Psoas muscle (tissue), 8 donors: ENCODE results near the gene CDK7. TPM values are rescaled to one million over a fixed set of nuclear protein-coding genes. Genes with fewer than 3 reads are reported as not detected.

Experiments
- ATAC-seq, 4 donors: fragments of 200-7000 bp; cut with Tn5 transposase; one replicate each; pipeline ENCODE4 v1.9.1; 2020; ENCODE audit warnings: moderate library complexity in 3 of 4, mild to moderate bottlenecking in 2 of 4
- DNase-seq, 2 donors: peaks; one replicate each; pipeline ENCODE4 v3.0.0-alpha.2; 2020
- H3K27ac ChIP-seq: fragments of 200-600 bp; one replicate; pipeline ENCODE4 v1.8.0; 2022
- H3K27me3 ChIP-seq, 3 donors: fragments of 200-600 bp in 1 of 3; one replicate each; pipeline versions ENCODE4 v1.6.1 to v1.8.0; 2013 to 2022; ENCODE audit warnings: low read length in 2 of 3, mild to moderate bottlenecking in 2 of 3, moderate library complexity in 1 of 3; ENCODE audit not compliant: insufficient read depth in 3 of 3
- H3K36me3 ChIP-seq, 2 donors: fragments of 200-600 bp in 1 of 2; one replicate each; pipeline versions ENCODE4 v1.6.1 to v1.8.0; 2013 to 2022; ENCODE audit warnings: low read depth in 1 of 2, mild to moderate bottlenecking in 1 of 2, moderate library complexity in 1 of 2; ENCODE audit not compliant: insufficient read depth in 1 of 2
- H3K4me1 ChIP-seq: fragments of 200-600 bp; one replicate; pipeline ENCODE4 v1.8.0; 2022
- H3K4me3 ChIP-seq: fragments of 200-600 bp; one replicate; pipeline ENCODE4 v1.8.0; 2022; ENCODE audit warnings: mild to moderate bottlenecking
- H3K9me3 ChIP-seq: fragments of 200-600 bp; one replicate; pipeline ENCODE4 v1.8.0; 2022
- CTCF ChIP-seq: fragments of 200-600 bp; IDR thresholded peaks from one replicate; pipeline ENCODE4 v1.8.0; 2022; ENCODE audit warnings: antibody characterized with exemption
- WGBS, 3 donors: extraction: QIAGEN DNeasy Blood & Tissue Kit; methylation state at CpG; one replicate each; pipeline versions ENCODE4 v1.1.6 to v1.1.7; 2013; 5-methylcytosine and 5-hydroxymethylcytosine counted together
- intact Hi-C, 2 donors: fragments of 100-400 bp; cut with DNase I; formaldehyde crosslinking; loops; one replicate each; pipeline versions ENCODE4 v1.11.0 to v1.14.2; 2022
- polyA plus RNA-seq, 3 donors: library from polyadenylated mRNA; stranded (reverse); fragments of 200-250 nt; gene quantifications; one replicate each; pipeline ENCODE4 v1.2.3, GENCODE V29; 2013
- total RNA-seq, 4 donors: library from RNA; stranded (reverse); fragmentation: NEBNext Ultra II Directional in 2 of 4; extraction: Animal tissue kit (Norgen Biotek cat#: 25700) in 2 of 4; gene quantifications; one replicate each; pipeline versions ENCODE4 v1.2.1 to v1.2.4, GENCODE V29; 2021 to 2023
- donor health status: healthy with polysubstance abuse.
- donor health status: DM: no; HTN: no; CAD: no; lungs with moderate emphysema.
- donor health status: Bipolar disorder and iron deficiency.
- donor health status: healthy.
- donor health status: DM: yes; HTN: yes; CAD: no.
- donor health status: DM: no; HTN: no; CAD: no.
- donor health status: DM: no; HTN: no; CAD: no.
- donor health status: DM: yes; HTN: yes; CAD: no.

The CDK7 gene
- total and polyA plus RNA-seq, 7 donors = 19.0 to 66.9 (median 33.4) TPM

- 69 to 76% (median 75%) methylated on average over 10 of the region's 10 CpGs for WGBS, 3 donors
- intact Hi-C loops = no loop called here
- peaks cover 9 to 25% of the 10 kb centered on the region in 2 donors for H3K36me3 ChIP-seq
- no peak for TF ChIP-seq CTCF
- no peaks in the 10 kb centered on the region for H3K9me3 ChIP-seq
- ATAC-seq = no peak
- no peak for DNase-seq
- no peak overlapping the region for H3K4me3 ChIP-seq
- H3K27me3 ChIP-seq = no peaks in the 10 kb centered on the region
- no peaks in the 10 kb centered on the region for H3K4me1 ChIP-seq
- H3K27ac ChIP-seq = no peak overlapping the region
These were observed 60.5 kb downstream of the CDK7 start for GRCh38 chr5:69295088-69295754.

GRCh38 chr5:69299625-69300024, 64.9 kb downstream of the CDK7 start:
- 87 to 88% (median 88%) methylated on average over 6 of the region's 6 CpGs for WGBS, 3 donors

GRCh38 chr5:69300537-69301203, 66.0 kb downstream of the CDK7 start:
- TF ChIP-seq CTCF = no peak
- H3K4me3 ChIP-seq = no peak overlapping the region
- peaks cover 3 to 9% of the 10 kb centered on the region in 2 donors for H3K36me3 ChIP-seq
- 81 to 87% (median 84%) methylated on average over 5 of the region's 5 CpGs for WGBS, 3 donors
- ATAC-seq = no peak
- DNase-seq = no peak
- H3K4me1 ChIP-seq = no peaks in the 10 kb centered on the region
- no peak overlapping the region for H3K27ac ChIP-seq
- intact Hi-C loops = no loop called here
- no peaks in the 10 kb centered on the region for H3K27me3 ChIP-seq
- H3K9me3 ChIP-seq = no peaks in the 10 kb centered on the region

More at GRCh38 chr5:69299625-69300024, 64.9 kb downstream of the CDK7 start:
- H3K9me3 ChIP-seq = no peaks in the 10 kb centered on the region
- TF ChIP-seq CTCF = no peak
- DNase-seq = no peak
- H3K27ac ChIP-seq = no peak overlapping the region
- no peak overlapping the region for H3K4me3 ChIP-seq
- peaks cover 5 to 9% of the 10 kb centered on the region in 2 donors for H3K36me3 ChIP-seq
- intact Hi-C loops = no loop called here
- H3K4me1 ChIP-seq = no peaks in the 10 kb centered on the region
- no peaks in the 10 kb centered on the region for H3K27me3 ChIP-seq
- ATAC-seq = no peak

- WGBS, 3 donors = 91 to 94% (median 92%) methylated on average over 8 of the region's 8 CpGs
- DNase-seq = no peak
- no peak overlapping the region for H3K27ac ChIP-seq
- no peaks in the 10 kb centered on the region for H3K27me3 ChIP-seq
- no peaks in the 10 kb centered on the region for H3K4me1 ChIP-seq
- no peak for TF ChIP-seq CTCF
- no peaks in the 10 kb centered on the region for H3K9me3 ChIP-seq
- intact Hi-C loops = no loop called here
- peaks cover 0 to 17% of the 10 kb centered on the region in 2 donors for H3K36me3 ChIP-seq
- ATAC-seq = no peak
- no peak overlapping the region for H3K4me3 ChIP-seq
These were observed 70.8 kb downstream of the CDK7 start for GRCh38 chr5:69305512-69305911.
